ENCODE measurements around the gene REEP3.

Gene REEP3

GRCh38 chr10:63579371-63580014 is 58.3 kb downstream of the REEP3 start:
- no peak for TF ChIP-seq CTCF (IDR thresholded peaks at IDR 0.05; ENCODE audit: unreplicated experiment in 3 of 3)
- no peaks in the 10 kb centered on the region for H3K27me3 Mint-ChIP-seq (ENCODE audit: low read depth)
- no peak overlapping the region for H3K4me3 Mint-ChIP-seq
- peaks cover 26% of the 10 kb centered on the region for H3K36me3 Mint-ChIP-seq (ENCODE audit: low read depth)
- H3K9me3 Mint-ChIP-seq, result no peaks in the 10 kb centered on the region
- H3K4me1 Mint-ChIP-seq, result peaks cover 42% of the 10 kb centered on the region
- H3K27ac Mint-ChIP-seq, result peak overlapping the region in 2 of 3 experiments; percentile 88 to 95

DNA sequence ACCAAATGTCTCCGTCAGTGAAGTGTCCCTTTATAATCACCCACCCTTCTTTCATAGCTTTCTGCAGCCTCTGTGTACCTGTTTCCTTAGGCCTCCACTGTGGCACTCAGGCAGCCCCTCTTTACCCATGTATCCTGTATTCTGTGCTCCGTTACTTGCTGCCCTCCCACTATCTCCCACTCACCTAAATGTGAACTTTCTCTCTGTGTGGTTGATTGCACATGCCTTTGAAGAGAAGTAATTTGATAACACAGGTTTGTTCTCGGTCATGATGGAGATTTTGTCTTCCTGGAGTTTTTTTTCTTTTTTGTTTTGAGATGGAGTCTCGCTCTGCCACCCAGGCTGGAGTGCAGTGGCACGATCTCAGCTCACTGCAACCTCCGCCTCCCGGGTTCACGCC is 61.5 kb downstream of the REEP3 start:
- no peak overlapping the region for H3K4me3 Mint-ChIP-seq
- H3K36me3 Mint-ChIP-seq (ENCODE audit: low read depth), result peaks cover 3% of the 10 kb centered on the region
- peak overlapping the region in 2 of 3 experiments; percentile 20 to 43 for H3K27ac Mint-ChIP-seq
- no peaks in the 10 kb centered on the region for H3K27me3 Mint-ChIP-seq (ENCODE audit: low read depth)
- TF ChIP-seq CTCF (IDR thresholded peaks at IDR 0.05; ENCODE audit: unreplicated experiment in 3 of 3), result no peak
- no peaks in the 10 kb centered on the region for H3K9me3 Mint-ChIP-seq
- H3K4me1 Mint-ChIP-seq, result peaks cover 41% of the 10 kb centered on the region

DNA sequence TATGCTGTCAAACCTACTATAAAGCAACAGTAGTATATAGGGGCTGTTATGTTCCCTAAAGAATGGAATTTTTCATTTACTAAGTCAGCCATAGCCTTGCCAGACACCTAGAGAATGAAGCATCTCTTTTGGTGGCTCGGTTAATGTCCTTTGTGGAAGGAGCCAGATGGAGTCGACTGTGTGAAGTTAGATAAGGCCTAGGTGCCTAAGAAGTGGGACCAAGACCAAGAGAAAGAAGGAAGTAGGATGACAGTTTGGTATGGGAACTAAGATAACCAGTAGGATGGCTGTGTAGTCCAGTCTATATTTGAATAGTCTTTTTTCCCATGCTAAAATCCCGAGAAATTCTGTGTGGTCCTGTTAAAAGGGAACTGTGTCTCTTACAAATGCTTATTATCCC is 62.2 kb downstream of the REEP3 start:
- H3K27ac Mint-ChIP-seq, result peak overlapping the region in 2 of 3 experiments; percentile 15 to 96
- no peak overlapping the region for H3K4me3 Mint-ChIP-seq
- no peaks in the 10 kb centered on the region for H3K36me3 Mint-ChIP-seq (ENCODE audit: low read depth)
- peaks cover 41% of the 10 kb centered on the region for H3K4me1 Mint-ChIP-seq
- no peaks in the 10 kb centered on the region for H3K27me3 Mint-ChIP-seq (ENCODE audit: low read depth)
- TF ChIP-seq CTCF (IDR thresholded peaks at IDR 0.05; ENCODE audit: unreplicated experiment in 3 of 3), result no peak
- H3K9me3 Mint-ChIP-seq, result no peaks in the 10 kb centered on the region

DNA sequence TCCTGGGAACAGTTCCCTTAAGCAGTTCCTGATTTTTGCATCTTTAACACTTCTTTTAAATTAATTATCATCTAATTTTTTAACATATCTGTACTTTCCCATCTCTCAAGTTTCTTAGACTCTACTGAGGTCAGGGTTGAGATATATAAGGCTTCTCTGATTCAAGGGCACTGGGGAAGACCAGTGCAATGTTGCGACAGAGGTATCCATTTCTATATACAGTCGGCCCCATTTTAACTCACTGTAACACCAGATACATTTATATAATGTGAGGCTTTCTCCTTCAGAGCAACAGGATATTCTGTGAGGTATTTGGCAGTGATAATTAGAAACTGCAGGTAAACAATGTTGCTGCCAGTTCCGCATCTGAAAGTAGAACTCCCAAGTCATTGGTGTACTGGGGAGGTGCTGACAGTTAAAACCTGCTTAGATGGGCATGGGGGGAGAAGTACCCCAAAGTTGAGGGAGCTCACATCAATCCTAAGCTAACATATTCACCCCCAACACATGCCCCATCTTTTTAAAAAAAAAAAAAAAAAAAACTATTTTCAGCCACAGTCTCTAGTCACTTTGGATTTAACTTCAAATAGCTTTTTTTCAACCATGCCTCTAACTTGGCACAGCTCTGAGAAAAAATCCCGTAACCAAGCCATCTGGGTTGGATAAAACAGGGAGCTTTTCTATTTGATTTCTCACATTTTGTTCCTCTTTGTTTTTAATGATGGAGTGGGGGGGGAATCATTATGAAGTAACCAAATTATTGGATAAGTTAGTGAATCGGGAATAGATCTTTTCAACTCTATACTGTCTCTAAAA is 62.9 kb downstream of the REEP3 start:
- TF ChIP-seq CTCF (IDR thresholded peaks at IDR 0.05; ENCODE audit: unreplicated experiment in 3 of 3), result no peak
- H3K27ac Mint-ChIP-seq, result peak overlapping the region; percentile 21 to 96 (median 92)
- H3K4me1 Mint-ChIP-seq, result peaks cover 39% of the 10 kb centered on the region
- H3K27me3 Mint-ChIP-seq (ENCODE audit: low read depth), result no peaks in the 10 kb centered on the region
- H3K9me3 Mint-ChIP-seq, result no peaks in the 10 kb centered on the region
- H3K36me3 Mint-ChIP-seq (ENCODE audit: low read depth), result no peaks in the 10 kb centered on the region
- no peak overlapping the region for H3K4me3 Mint-ChIP-seq

DNA sequence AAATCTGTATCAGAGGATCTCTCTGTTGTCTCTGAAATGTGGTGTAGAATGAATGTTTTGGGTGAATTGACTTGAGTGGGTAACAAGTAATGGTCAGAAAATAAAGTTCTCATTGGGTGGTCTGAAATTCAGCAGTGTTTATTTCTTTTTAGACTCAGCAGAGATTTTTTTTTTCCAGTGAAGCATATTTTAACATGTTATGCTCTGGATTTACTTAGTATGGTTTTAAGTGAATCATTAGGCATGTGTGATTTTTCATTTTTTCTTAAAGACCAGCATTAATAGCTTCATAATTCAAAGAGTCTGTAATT is 63.5 kb downstream of the REEP3 start:
- TF ChIP-seq CTCF (IDR thresholded peaks at IDR 0.05; ENCODE audit: unreplicated experiment in 3 of 3), result no peak
- no peaks in the 10 kb centered on the region for H3K36me3 Mint-ChIP-seq (ENCODE audit: low read depth)
- no peaks in the 10 kb centered on the region for H3K9me3 Mint-ChIP-seq
- peaks cover 33% of the 10 kb centered on the region for H3K4me1 Mint-ChIP-seq
- H3K27me3 Mint-ChIP-seq (ENCODE audit: low read depth), result no peaks in the 10 kb centered on the region
- H3K27ac Mint-ChIP-seq, result peak overlapping the region; percentile 21 to 96 (median 92)
- H3K4me3 Mint-ChIP-seq, result no peak overlapping the region

Measured in nephron (organoid).